CD4-positive, alpha-beta T cell (primary cell): ENCODE data around the gene LTBP2. TPM values are rescaled to one million over a fixed set of nuclear protein-coding genes. Genes with fewer than 3 reads are reported as not detected.

Experiments used
- ATAC-seq: fragments of 200-7000 bp; cut with Tn5 transposase; one replicate; pipeline ENCODE4 v1.10.0; 2022; ENCODE audit warnings: mild to moderate bottlenecking; ENCODE audit not compliant: poor library complexity
- CTCF ChIA-PET: fragments of 350-600 bp; sonication (Branson Sonifier 250); formaldehyde crosslinking; loops from one replicate; lab custom pipeline; 2021; ENCODE audit warnings: antibody characterized with exemption, inconsistent platforms; lab: Charles Lee
- POLR2A ChIA-PET: fragments of 350-600 bp; sonication (Branson Sonifier 250); formaldehyde crosslinking; loops from one replicate; lab custom pipeline; 2021; ENCODE audit warnings: antibody characterized with exemption, inconsistent platforms; lab: Charles Lee
- DNase-seq, 14 experiments: peaks; one replicate each; pipeline ENCODE4 v3.0.0-alpha.2; 2013 to 2020; ENCODE audit warnings: mixed read lengths in 2 of 14
- H3K27ac ChIP-seq, 2 donors: one replicate each; pipeline versions ENCODE4 v1.5.1 to v1.7.0; 2013; ENCODE audit warnings: low read length in 2 of 2, low read depth in 1 of 2, mild to moderate bottlenecking in 1 of 2
- H3K27me3 ChIP-seq, 2 experiments: 1 replicate in 1 of 2; 2 replicates in 1 of 2; pipeline versions ENCODE4 v1.6.1 to v1.7.0; 2013; ENCODE audit warnings: low read length in 2 of 2, control low read depth in 1 of 2, mild to moderate bottlenecking in 1 of 2, moderate library complexity in 1 of 2; ENCODE audit not compliant: insufficient read depth in 2 of 2, control insufficient read depth in 1 of 2
- H3K36me3 ChIP-seq: one replicate; pipeline ENCODE4 v1.6.1; 2013; ENCODE audit warnings: low read length, control low read depth; ENCODE audit not compliant: insufficient read depth
- H3K4me1 ChIP-seq: one replicate; pipeline ENCODE4 v1.6.1; 2013; ENCODE audit warnings: low read length, control low read depth; ENCODE audit not compliant: insufficient read depth
- H3K4me3 ChIP-seq: one replicate; pipeline ENCODE4 v1.5.1; 2013; ENCODE audit warnings: mild to moderate bottlenecking, low read length, moderate library complexity
- H3K9me3 ChIP-seq, 2 experiments: 1 replicate in 1 of 2; 2 replicates in 1 of 2; pipeline versions ENCODE4 v1.6.1 to v1.7.0; 2013; ENCODE audit warnings: low read length in 2 of 2, mild to moderate bottlenecking in 2 of 2, control low read depth in 1 of 2, moderate library complexity in 1 of 2; ENCODE audit not compliant: control insufficient read depth in 1 of 2, insufficient read depth in 1 of 2
- H3K27ac Mint-ChIP-seq: one replicate; pipeline ENCODE4 v1.8.0; 2020; ENCODE audit warnings: mixed read lengths
- H3K27me3 Mint-ChIP-seq: one replicate; pipeline ENCODE4 v1.8.0; 2021; ENCODE audit warnings: mixed read lengths
- H3K36me3 Mint-ChIP-seq: one replicate; pipeline ENCODE4 v1.8.0; 2021; ENCODE audit warnings: low read depth, mixed read lengths
- H3K4me1 Mint-ChIP-seq: one replicate; pipeline ENCODE4 v1.8.0; 2021; ENCODE audit warnings: low read depth, mixed read lengths
- H3K4me3 Mint-ChIP-seq: one replicate; pipeline ENCODE4 v1.8.0; 2020; ENCODE audit warnings: mild to moderate bottlenecking, mixed read lengths
- H3K9me3 Mint-ChIP-seq: one replicate; pipeline ENCODE4 v1.8.0; 2020; ENCODE audit warnings: mixed read lengths
- CTCF ChIP-seq: fragments of 200-600 bp; IDR thresholded peaks from one replicate; pipeline ENCODE4 v1.8.0; 2022; ENCODE audit warnings: antibody characterized with exemption, mild to moderate bottlenecking
- intact Hi-C, 2 experiments: fragments of 100-400 bp; cut with DNase I in 1 of 2; cut with micrococcal nuclease in 1 of 2; formaldehyde crosslinking; loops; one replicate each; pipeline versions ENCODE4 v1.15.1 to v1.9.0; 2023 to 2025; cut with DNase I, micrococcal nuclease
- total RNA-seq, 174 experiments: library from RNA in 2 of 174; stranded (reverse) in 2 of 174; gene quantifications; one replicate each; pipeline ENCODE4 v1.2.3 and lab custom pipeline; 2021 to 2026

Gene LTBP2
- total RNA-seq, 2 experiments from 2014 or later, result 0.45 to 0.47 TPM

DNA sequence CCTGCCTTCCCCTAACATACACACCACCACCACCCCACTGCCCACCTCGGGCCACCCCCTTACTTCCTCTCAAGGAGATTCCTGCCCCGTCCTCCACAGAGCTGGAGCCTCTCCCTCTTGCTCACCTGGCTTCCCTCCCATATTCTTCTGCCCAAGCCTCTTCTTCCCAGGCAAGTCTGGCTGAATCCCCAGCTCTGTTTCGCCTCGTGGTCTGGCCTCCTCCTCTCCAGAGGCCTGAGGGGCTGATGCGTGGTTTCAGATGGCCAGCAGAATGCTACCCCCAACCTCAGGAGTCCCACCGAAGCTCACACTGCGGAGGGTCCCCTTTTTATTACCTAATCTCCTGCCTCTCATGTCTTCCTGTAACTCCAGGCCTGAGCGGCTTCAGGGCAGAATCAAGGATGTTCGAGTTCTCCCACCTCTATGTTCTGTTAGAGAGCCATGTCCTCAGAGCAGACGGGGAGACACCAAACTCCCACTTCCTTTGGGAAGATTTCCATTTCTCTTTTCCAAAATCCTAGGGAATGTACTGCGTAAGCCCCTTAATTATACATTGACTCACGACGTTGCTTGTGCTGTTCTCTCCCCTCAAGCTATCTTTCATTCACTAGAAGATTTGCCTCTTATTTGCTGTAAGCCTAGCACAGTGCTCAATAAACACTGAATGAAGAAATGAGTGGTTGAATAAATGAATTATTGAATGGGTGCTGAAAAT, 33.9 kb upstream of the LTBP2 start:
- Mint-ChIP-seq H3K4me3 (no peak overlapping the region), H3K27me3 (no peaks in the 10 kb centered on the region), H3K36me3 (no peaks in the 10 kb centered on the region), H3K27ac (no peak overlapping the region), H3K9me3 (no peaks in the 10 kb centered on the region), H3K4me1 (no peaks in the 10 kb centered on the region)
- intact Hi-C loops, result no loop called here
- Histone ChIP-seq H3K27ac (no peak overlapping the region), H3K27me3 (no peaks in the 10 kb centered on the region), H3K36me3 (no peaks in the 10 kb centered on the region), H3K4me1 (no peaks in the 10 kb centered on the region), H3K9me3 (no peaks in the 10 kb centered on the region), H3K4me3 (no peak overlapping the region)
- no peak for DNase-seq
- ATAC-seq, result no peak
- CTCF ChIA-PET, result interaction anchor here (1.3 kb wide), 1 partner anchor 37 kb away, joined by 4 read pairs; no protein-coding TSS in a partner anchor
- POLR2A ChIA-PET, result no interaction called here
- TF ChIP-seq CTCF, result no peak

DNA sequence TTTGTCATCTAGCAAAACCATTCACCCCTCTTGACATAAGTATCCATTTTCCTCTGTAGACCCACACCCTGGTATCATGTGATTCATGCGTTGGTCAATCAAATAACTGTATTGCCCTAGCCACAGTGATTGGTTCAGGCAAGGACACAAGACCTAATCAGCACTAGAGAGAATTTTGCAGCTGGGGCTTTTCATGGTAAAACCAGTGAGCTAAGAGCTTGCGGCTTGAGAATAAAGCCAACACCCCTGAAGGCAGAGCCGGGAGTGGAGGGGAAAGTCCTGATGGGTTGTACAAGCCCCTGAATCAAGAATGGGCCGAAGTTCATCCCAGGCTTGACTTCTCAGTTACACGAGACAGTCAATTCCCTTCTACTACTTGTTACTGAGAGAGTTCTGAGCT, 33.2 kb upstream of the LTBP2 start:
- H3K27ac Mint-ChIP-seq, result no peak overlapping the region
- no peaks in the 10 kb centered on the region for H3K4me1 ChIP-seq
- no peaks in the 10 kb centered on the region for H3K9me3 ChIP-seq
- H3K4me3 ChIP-seq, result no peak overlapping the region
- H3K36me3 Mint-ChIP-seq, result no peaks in the 10 kb centered on the region
- H3K27me3 Mint-ChIP-seq, result no peaks in the 10 kb centered on the region
- DNase-seq (no peak), ATAC-seq (no peak)
- CTCF ChIA-PET, result interaction anchor here (1.3 kb wide), 1 partner anchor 37 kb away, joined by 4 read pairs; no protein-coding TSS in a partner anchor
- no peaks in the 10 kb centered on the region for H3K9me3 Mint-ChIP-seq
- H3K4me1 Mint-ChIP-seq, result no peaks in the 10 kb centered on the region
- no peaks in the 10 kb centered on the region for H3K36me3 ChIP-seq
- no peaks in the 10 kb centered on the region for H3K27me3 ChIP-seq
- H3K27ac ChIP-seq, result no peak overlapping the region
- POLR2A ChIA-PET, result no interaction called here
- H3K4me3 Mint-ChIP-seq, result no peak overlapping the region
- intact Hi-C loops, result no loop called here
- no peak for TF ChIP-seq CTCF

GRCh38 chr14:74641601-74642391, 29.8 kb upstream of the LTBP2 start:
- no peak for ATAC-seq
- Mint-ChIP-seq H3K36me3 (no peaks in the 10 kb centered on the region), H3K4me1 (no peaks in the 10 kb centered on the region), H3K9me3 (no peaks in the 10 kb centered on the region), H3K4me3 (no peak overlapping the region), H3K27ac (no peak overlapping the region), H3K27me3 (no peaks in the 10 kb centered on the region)
- no peaks in the 10 kb centered on the region for H3K36me3 ChIP-seq
- intact Hi-C loops, result no loop called here
- no peak overlapping the region for H3K4me3 ChIP-seq
- no peaks in the 10 kb centered on the region for H3K9me3 ChIP-seq
- no peak overlapping the region for H3K27ac ChIP-seq
- ChIA-PET POLR2A (no interaction called here), CTCF (interaction anchor here (1.1 kb wide), 1 partner anchor 33 kb away, joined by 3 read pairs; no protein-coding TSS in a partner anchor)
- no peaks in the 10 kb centered on the region for H3K4me1 ChIP-seq
- TF ChIP-seq CTCF, result no peak
- H3K27me3 ChIP-seq, result no peaks in the 10 kb centered on the region
- DNase-seq, result no peak
